ENCODE measurements around the gene NRXN3.

Gene NRXN3

GRCh38 chr14:79287976-79288375, 1117.8 kb downstream of the NRXN3 start:
- no peak for DNase-seq (ENCODE audit: extremely low read depth, insufficient read length)
- Histone ChIP-seq H3K36me3 (ENCODE audit: control insufficient read depth, insufficient read depth, low read length) (no peaks in the 10 kb centered on the region), H3K27me3 (replicated peaks; ENCODE audit: control insufficient read depth, insufficient read depth, low read length) (no peaks in the 10 kb centered on the region), H3K4me3 (replicated peaks; ENCODE audit: low read depth, low read length) (no peak overlapping the region)
- TF ChIP-seq, protein P1, sequence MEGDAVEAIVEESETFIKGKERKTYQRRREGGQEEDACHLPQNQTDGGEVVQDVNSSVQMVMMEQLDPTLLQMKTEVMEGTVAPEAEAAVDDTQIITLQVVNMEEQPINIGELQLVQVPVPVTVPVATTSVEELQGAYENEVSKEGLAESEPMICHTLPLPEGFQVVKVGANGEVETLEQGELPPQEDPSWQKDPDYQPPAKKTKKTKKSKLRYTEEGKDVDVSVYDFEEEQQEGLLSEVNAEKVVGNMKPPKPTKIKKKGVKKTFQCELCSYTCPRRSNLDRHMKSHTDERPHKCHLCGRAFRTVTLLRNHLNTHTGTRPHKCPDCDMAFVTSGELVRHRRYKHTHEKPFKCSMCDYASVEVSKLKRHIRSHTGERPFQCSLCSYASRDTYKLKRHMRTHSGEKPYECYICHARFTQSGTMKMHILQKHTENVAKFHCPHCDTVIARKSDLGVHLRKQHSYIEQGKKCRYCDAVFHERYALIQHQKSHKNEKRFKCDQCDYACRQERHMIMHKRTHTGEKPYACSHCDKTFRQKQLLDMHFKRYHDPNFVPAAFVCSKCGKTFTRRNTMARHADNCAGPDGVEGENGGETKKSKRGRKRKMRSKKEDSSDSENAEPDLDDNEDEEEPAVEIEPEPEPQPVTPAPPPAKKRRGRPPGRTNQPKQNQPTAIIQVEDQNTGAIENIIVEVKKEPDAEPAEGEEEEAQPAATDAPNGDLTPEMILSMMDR (IDR thresholded peaks at IDR 0.05; ENCODE audit: insufficient read depth, low read length, poor library complexity, severe bottlenecking) = no peak

GRCh38 chr14:79293482-79294177, 1123.5 kb downstream of the NRXN3 start:
- DNase-seq (ENCODE audit: extremely low read depth, insufficient read length) = no peak
- Histone ChIP-seq H3K27me3 (replicated peaks; ENCODE audit: control insufficient read depth, insufficient read depth, low read length) (no peaks in the 10 kb centered on the region), H3K4me3 (replicated peaks; ENCODE audit: low read depth, low read length) (no peak overlapping the region), H3K36me3 (ENCODE audit: control insufficient read depth, insufficient read depth, low read length) (no peaks in the 10 kb centered on the region)
- TF ChIP-seq, protein P1 (IDR thresholded peaks at IDR 0.05; ENCODE audit: insufficient read depth, low read length, poor library complexity, severe bottlenecking) = no peak

DNA sequence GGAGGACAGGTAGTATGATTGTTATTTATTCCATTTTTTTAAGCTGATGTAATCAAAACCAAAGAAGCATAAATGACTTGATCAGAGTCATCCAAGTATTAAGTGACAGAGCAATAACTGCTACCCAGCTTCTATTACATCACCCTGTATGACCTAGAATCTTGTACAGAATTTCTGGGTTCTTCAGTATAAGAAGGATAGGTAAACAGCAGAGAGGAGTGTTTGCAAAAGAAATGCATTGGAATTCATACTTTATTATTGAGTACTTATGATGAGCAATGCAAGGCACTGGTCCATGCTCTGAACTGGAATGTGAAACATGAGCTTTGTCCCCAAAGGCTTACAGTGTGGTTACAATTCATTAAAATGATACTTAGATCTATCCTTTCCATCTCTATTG, 1124.3 kb downstream of the NRXN3 start:
- DNase-seq (ENCODE audit: extremely low read depth, insufficient read length) = no peak
- no peaks in the 10 kb centered on the region for H3K27me3 ChIP-seq (replicated peaks; ENCODE audit: control insufficient read depth, insufficient read depth, low read length)
- no peaks in the 10 kb centered on the region for H3K36me3 ChIP-seq (ENCODE audit: control insufficient read depth, insufficient read depth, low read length)
- TF ChIP-seq, protein P1 (IDR thresholded peaks at IDR 0.05; ENCODE audit: insufficient read depth, low read length, poor library complexity, severe bottlenecking) = no peak
- H3K4me3 ChIP-seq (replicated peaks; ENCODE audit: low read depth, low read length) = no peak overlapping the region

GRCh38 chr14:79295385-79295784, 1125.2 kb downstream of the NRXN3 start:
- TF ChIP-seq, protein P1 (IDR thresholded peaks at IDR 0.05; ENCODE audit: insufficient read depth, low read length, poor library complexity, severe bottlenecking) = no peak
- Histone ChIP-seq H3K4me3 (replicated peaks; ENCODE audit: low read depth, low read length) (no peak overlapping the region), H3K36me3 (ENCODE audit: control insufficient read depth, insufficient read depth, low read length) (no peaks in the 10 kb centered on the region), H3K27me3 (replicated peaks; ENCODE audit: control insufficient read depth, insufficient read depth, low read length) (no peaks in the 10 kb centered on the region)
- no peak for DNase-seq (ENCODE audit: extremely low read depth, insufficient read length)

GRCh38 chr14:79298373-79298772, 1128.2 kb downstream of the NRXN3 start:
- H3K4me3 ChIP-seq (replicated peaks; ENCODE audit: low read depth, low read length) = no peak overlapping the region
- no peaks in the 10 kb centered on the region for H3K27me3 ChIP-seq (replicated peaks; ENCODE audit: control insufficient read depth, insufficient read depth, low read length)
- TF ChIP-seq, protein P1 (IDR thresholded peaks at IDR 0.05; ENCODE audit: insufficient read depth, low read length, poor library complexity, severe bottlenecking) = no peak
- no peak for DNase-seq (ENCODE audit: extremely low read depth, insufficient read length)
- no peaks in the 10 kb centered on the region for H3K36me3 ChIP-seq (ENCODE audit: control insufficient read depth, insufficient read depth, low read length)

GRCh38 chr14:79299162-79299561, 1129.0 kb downstream of the NRXN3 start:
- Histone ChIP-seq H3K4me3 (replicated peaks; ENCODE audit: low read depth, low read length) (no peak overlapping the region), H3K27me3 (replicated peaks; ENCODE audit: control insufficient read depth, insufficient read depth, low read length) (no peaks in the 10 kb centered on the region), H3K36me3 (ENCODE audit: control insufficient read depth, insufficient read depth, low read length) (no peaks in the 10 kb centered on the region)
- no peak for DNase-seq (ENCODE audit: extremely low read depth, insufficient read length)
- TF ChIP-seq, protein P1 (IDR thresholded peaks at IDR 0.05; ENCODE audit: insufficient read depth, low read length, poor library complexity, severe bottlenecking) = no peak

Data from GM06990 (cell line).